ENCODE results near the gene CC2D2A.

The CC2D2A gene

DNA sequence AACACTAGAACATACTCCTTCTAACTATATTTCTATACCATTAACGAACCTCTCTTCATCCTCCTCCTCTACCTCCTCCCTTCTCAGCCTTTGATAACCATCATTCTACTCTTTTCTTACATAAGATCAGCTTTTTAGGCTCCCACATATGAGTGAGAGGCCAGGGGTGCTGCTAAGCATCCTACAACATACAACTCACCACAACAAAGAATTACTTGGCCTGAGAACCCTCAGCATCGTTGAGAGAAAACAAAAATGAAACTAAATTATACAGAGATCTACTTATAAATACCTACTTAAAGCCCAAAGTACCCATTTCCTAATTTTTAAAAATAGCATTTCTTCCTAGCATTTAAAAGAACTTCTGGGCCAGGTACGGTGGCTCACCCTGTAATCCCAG is 77.7 kb downstream of the CC2D2A start (continued):
- TF ChIP-seq TSHZ2 (CRISPR knock-in tag; IDR thresholded peaks at IDR 0.05): no peak
- TF ChIP-seq ZNF70 (CRISPR knock-in tag; IDR thresholded peaks at IDR 0.05): no peak

GRCh38 chr4:15550491-15550890 is 80.8 kb downstream of the CC2D2A start:
- TF ChIP-seq, protein P1, sequence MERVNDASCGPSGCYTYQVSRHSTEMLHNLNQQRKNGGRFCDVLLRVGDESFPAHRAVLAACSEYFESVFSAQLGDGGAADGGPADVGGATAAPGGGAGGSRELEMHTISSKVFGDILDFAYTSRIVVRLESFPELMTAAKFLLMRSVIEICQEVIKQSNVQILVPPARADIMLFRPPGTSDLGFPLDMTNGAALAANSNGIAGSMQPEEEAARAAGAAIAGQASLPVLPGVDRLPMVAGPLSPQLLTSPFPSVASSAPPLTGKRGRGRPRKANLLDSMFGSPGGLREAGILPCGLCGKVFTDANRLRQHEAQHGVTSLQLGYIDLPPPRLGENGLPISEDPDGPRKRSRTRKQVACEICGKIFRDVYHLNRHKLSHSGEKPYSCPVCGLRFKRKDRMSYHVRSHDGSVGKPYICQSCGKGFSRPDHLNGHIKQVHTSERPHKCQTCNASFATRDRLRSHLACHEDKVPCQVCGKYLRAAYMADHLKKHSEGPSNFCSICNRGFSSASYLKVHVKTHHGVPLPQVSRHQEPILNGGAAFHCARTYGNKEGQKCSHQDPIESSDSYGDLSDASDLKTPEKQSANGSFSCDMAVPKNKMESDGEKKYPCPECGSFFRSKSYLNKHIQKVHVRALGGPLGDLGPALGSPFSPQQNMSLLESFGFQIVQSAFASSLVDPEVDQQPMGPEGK (CRISPR knock-in tag; IDR thresholded peaks at IDR 0.05; ENCODE audit: borderline replicate concordance): no peak

GRCh38 chr4:15551740-15552446 is 82.2 kb downstream of the CC2D2A start:
- no peak for TF ChIP-seq ESRRG (CRISPR knock-in tag; IDR thresholded peaks at IDR 0.05)
- TF ChIP-seq TOX (CRISPR knock-in tag; IDR thresholded peaks at IDR 0.05; ENCODE audit: borderline replicate concordance): no peak
- TF ChIP-seq, protein P2, sequence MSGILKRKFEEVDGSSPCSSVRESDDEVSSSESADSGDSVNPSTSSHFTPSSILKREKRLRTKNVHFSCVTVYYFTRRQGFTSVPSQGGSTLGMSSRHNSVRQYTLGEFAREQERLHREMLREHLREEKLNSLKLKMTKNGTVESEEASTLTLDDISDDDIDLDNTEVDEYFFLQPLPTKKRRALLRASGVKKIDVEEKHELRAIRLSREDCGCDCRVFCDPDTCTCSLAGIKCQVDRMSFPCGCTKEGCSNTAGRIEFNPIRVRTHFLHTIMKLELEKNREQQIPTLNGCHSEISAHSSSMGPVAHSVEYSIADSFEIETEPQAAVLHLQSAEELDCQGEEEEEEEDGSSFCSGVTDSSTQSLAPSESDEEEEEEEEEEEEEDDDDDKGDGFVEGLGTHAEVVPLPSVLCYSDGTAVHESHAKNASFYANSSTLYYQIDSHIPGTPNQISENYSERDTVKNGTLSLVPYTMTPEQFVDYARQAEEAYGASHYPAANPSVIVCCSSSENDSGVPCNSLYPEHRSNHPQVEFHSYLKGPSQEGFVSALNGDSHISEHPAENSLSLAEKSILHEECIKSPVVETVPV (CRISPR knock-in tag; IDR thresholded peaks at IDR 0.05): no peak
- TF ChIP-seq RARB (CRISPR knock-in tag; IDR thresholded peaks at IDR 0.05): no peak
- TF ChIP-seq ZC3H10 (CRISPR knock-in tag; IDR thresholded peaks at IDR 0.05): no peak
- no peak for TF ChIP-seq ISL1 (CRISPR knock-in tag; IDR thresholded peaks at IDR 0.05)
- TF ChIP-seq TCF4 (CRISPR knock-in tag; IDR thresholded peaks at IDR 0.05; ENCODE audit: borderline replicate concordance): no peak
- TF ChIP-seq ARNTL (CRISPR knock-in tag; IDR thresholded peaks at IDR 0.05; ENCODE audit: borderline replicate concordance, low read depth): no peak
- no peak for TF ChIP-seq ZFP3 (CRISPR knock-in tag; IDR thresholded peaks at IDR 0.05)
- no peak for TF ChIP-seq PPARA (CRISPR knock-in tag; IDR thresholded peaks at IDR 0.05; ENCODE audit: borderline replicate concordance)
- TF ChIP-seq ZNF565 (CRISPR knock-in tag; conservative IDR thresholded peaks at IDR 0.05; ENCODE audit: low read depth): no peak
- TF ChIP-seq SNAI2 (CRISPR knock-in tag; IDR thresholded peaks at IDR 0.05): no peak
- no peak for TF ChIP-seq OSR1 (CRISPR knock-in tag; IDR thresholded peaks at IDR 0.05)
- no peak for TF ChIP-seq TSHZ2 (CRISPR knock-in tag; IDR thresholded peaks at IDR 0.05)
- TF ChIP-seq, protein P3, sequence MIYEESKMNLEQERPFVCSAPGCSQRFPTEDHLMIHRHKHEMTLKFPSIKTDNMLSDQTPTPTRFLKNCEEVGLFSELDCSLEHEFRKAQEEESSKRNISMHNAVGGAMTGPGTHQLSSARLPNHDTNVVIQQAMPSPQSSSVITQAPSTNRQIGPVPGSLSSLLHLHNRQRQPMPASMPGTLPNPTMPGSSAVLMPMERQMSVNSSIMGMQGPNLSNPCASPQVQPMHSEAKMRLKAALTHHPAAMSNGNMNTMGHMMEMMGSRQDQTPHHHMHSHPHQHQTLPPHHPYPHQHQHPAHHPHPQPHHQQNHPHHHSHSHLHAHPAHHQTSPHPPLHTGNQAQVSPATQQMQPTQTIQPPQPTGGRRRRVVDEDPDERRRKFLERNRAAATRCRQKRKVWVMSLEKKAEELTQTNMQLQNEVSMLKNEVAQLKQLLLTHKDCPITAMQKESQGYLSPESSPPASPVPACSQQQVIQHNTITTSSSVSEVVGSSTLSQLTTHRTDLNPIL (CRISPR knock-in tag; IDR thresholded peaks at IDR 0.05; ENCODE audit: low read depth): no peak
- no peak for TF ChIP-seq CSDC2 (CRISPR knock-in tag; IDR thresholded peaks at IDR 0.05)
- no peak for ATAC-seq

More at GRCh38 chr4:15550491-15550890, 80.8 kb downstream of the CC2D2A start:
- ATAC-seq: no peak

Measured in SK-N-SH treated with all-trans-retinoic acid at 6 μM for 48 hours (cell line).